Muscle of arm (tissue), 12 donors: ENCODE measurements around the gene PARD3B. TPM values are rescaled to one million over a fixed set of nuclear protein-coding genes. Genes with fewer than 3 reads are reported as not detected.
"Not testable (repeated sequence)": the region's sequence is repeated elsewhere in the genome, so short reads cannot be mapped to it uniquely, and the experiment has no call there.

Experiments
- DNase-seq: peaks from one replicate; pipeline ENCODE4 v3.0.0-alpha.2; 2013
- polyA plus RNA-seq, 12 donors: library from polyadenylated mRNA; unstranded; fragments of 120-200 nt; gene quantifications; one replicate each; pipeline ENCODE4 v1.2.1, GENCODE V29; 2013; ENCODE audit not compliant: insufficient read length in 12 of 12

Gene PARD3B
- polyA plus RNA-seq, 12 donors = 7.3 to 12.2 (median 8.5) TPM; not detected in 1

GRCh38 chr2:205188239-205189138 lies 643.2 kb downstream of the PARD3B start:
- DNase-seq = peak; percentile 31

GRCh38 chr2:205189301-205189700 lies 644.0 kb downstream of the PARD3B start:
- no peak for DNase-seq

- DNase-seq = no peak
Observed at GRCh38 chr2:205190528-205190927, 645.3 kb downstream of the PARD3B start.

- no peak for DNase-seq
Observed at GRCh38 chr2:205193125-205193835, 648.0 kb downstream of the PARD3B start.

- DNase-seq = no peak
Observed at GRCh38 chr2:205193836-205194228, 648.6 kb downstream of the PARD3B start.

- no peak for DNase-seq
Observed at GRCh38 chr2:205197468-205198139, 652.3 kb downstream of the PARD3B start.

- no peak for DNase-seq
Observed at GRCh38 chr2:205198140-205198525, 652.9 kb downstream of the PARD3B start.

- DNase-seq = no peak
Observed at GRCh38 chr2:205199165-205199850, 654.0 kb downstream of the PARD3B start.

GRCh38 chr2:205210494-205210893 lies 665.2 kb downstream of the PARD3B start:
- DNase-seq = no peak

- DNase-seq = no peak
Observed at GRCh38 chr2:205212357-205212756, 667.1 kb downstream of the PARD3B start.

- no peak for DNase-seq
Observed at GRCh38 chr2:205216092-205216491, 670.8 kb downstream of the PARD3B start.

- DNase-seq = no peak
Observed at GRCh38 chr2:205216580-205216979, 671.3 kb downstream of the PARD3B start.

GRCh38 chr2:205217004-205217403 lies 671.7 kb downstream of the PARD3B start:
- no peak for DNase-seq

- no peak for DNase-seq
Observed at GRCh38 chr2:205218056-205218455, 672.8 kb downstream of the PARD3B start.

GRCh38 chr2:205218816-205219215 lies 673.5 kb downstream of the PARD3B start:
- not testable (repeated sequence) for DNase-seq

- no peak for DNase-seq
Observed at GRCh38 chr2:205220559-205220958, 675.3 kb downstream of the PARD3B start.

- no peak for DNase-seq
Observed at GRCh38 chr2:205232086-205232485, 686.8 kb downstream of the PARD3B start.

GRCh38 chr2:205235434-205235833 lies 690.2 kb downstream of the PARD3B start:
- no peak for DNase-seq

GRCh38 chr2:205237524-205237923 lies 692.2 kb downstream of the PARD3B start:
- DNase-seq = no peak

GRCh38 chr2:205245001-205245400 lies 699.7 kb downstream of the PARD3B start:
- DNase-seq = no peak

- peak; percentile 54 for DNase-seq
Observed at GRCh38 chr2:205245652-205246051, 700.4 kb downstream of the PARD3B start.

- no peak for DNase-seq
Observed at GRCh38 chr2:205259121-205259520, 713.8 kb downstream of the PARD3B start.
